ENCODE results near the gene UST. TPM values are rescaled to one million over a fixed set of nuclear protein-coding genes. Genes with fewer than 3 reads are reported as not detected.

The UST gene
- polyA plus RNA-seq, 1 donor from 2014 or later: 7.5 TPM

GRCh38 chr6:148850964-148851363 is 104.1 kb downstream of the UST start:
- Histone ChIP-seq H3F3A (ENCODE audit: insufficient read depth, low read length, poor library complexity, severe bottlenecking) (no peaks in the 10 kb centered on the region), H3K79me2 (replicated peaks; ENCODE audit: insufficient read depth, low read length) (no peaks in the 10 kb centered on the region), H3K9ac (ENCODE audit: low read length) (no peak overlapping the region), H4K20me1 (ENCODE audit: insufficient read depth) (no peaks in the 10 kb centered on the region), H3K9me3 (ENCODE audit: low read length) (no peaks in the 10 kb centered on the region), H3K27me3 (ENCODE audit: insufficient read depth, low read depth, low read length) (no peaks in the 10 kb centered on the region), H3K27ac (ENCODE audit: low read length) (no peak overlapping the region), H3K4me3 (ENCODE audit: low read length) (no peak overlapping the region), H2AFZ (ENCODE audit: low read depth, low read length) (no peak overlapping the region), H3K4me2 (ENCODE audit: low read length) (no peak overlapping the region), H3K9me2 (ENCODE audit: insufficient read depth, low read length) (no peaks in the 10 kb centered on the region), H3K36me3 (ENCODE audit: insufficient read depth, low read length) (no peaks in the 10 kb centered on the region)
- no peak for TF ChIP-seq SMC3 (conservative IDR thresholded peaks at IDR 0.05; ENCODE audit: poor library complexity)
- TF ChIP-seq EP300 (conservative IDR thresholded peaks at IDR 0.05; ENCODE audit: poor library complexity, severe bottlenecking): no peak
- TF ChIP-seq, protein P1, sequence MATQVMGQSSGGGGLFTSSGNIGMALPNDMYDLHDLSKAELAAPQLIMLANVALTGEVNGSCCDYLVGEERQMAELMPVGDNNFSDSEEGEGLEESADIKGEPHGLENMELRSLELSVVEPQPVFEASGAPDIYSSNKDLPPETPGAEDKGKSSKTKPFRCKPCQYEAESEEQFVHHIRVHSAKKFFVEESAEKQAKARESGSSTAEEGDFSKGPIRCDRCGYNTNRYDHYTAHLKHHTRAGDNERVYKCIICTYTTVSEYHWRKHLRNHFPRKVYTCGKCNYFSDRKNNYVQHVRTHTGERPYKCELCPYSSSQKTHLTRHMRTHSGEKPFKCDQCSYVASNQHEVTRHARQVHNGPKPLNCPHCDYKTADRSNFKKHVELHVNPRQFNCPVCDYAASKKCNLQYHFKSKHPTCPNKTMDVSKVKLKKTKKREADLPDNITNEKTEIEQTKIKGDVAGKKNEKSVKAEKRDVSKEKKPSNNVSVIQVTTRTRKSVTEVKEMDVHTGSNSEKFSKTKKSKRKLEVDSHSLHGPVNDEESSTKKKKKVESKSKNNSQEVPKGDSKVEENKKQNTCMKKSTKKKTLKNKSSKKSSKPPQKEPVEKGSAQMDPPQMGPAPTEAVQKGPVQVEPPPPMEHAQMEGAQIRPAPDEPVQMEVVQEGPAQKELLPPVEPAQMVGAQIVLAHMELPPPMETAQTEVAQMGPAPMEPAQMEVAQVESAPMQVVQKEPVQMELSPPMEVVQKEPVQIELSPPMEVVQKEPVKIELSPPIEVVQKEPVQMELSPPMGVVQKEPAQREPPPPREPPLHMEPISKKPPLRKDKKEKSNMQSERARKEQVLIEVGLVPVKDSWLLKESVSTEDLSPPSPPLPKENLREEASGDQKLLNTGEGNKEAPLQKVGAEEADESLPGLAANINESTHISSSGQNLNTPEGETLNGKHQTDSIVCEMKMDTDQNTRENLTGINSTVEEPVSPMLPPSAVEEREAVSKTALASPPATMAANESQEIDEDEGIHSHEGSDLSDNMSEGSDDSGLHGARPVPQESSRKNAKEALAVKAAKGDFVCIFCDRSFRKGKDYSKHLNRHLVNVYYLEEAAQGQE (IDR thresholded peaks at IDR 0.05; ENCODE audit: borderline replicate concordance): no peak
- TF ChIP-seq, protein P2, sequence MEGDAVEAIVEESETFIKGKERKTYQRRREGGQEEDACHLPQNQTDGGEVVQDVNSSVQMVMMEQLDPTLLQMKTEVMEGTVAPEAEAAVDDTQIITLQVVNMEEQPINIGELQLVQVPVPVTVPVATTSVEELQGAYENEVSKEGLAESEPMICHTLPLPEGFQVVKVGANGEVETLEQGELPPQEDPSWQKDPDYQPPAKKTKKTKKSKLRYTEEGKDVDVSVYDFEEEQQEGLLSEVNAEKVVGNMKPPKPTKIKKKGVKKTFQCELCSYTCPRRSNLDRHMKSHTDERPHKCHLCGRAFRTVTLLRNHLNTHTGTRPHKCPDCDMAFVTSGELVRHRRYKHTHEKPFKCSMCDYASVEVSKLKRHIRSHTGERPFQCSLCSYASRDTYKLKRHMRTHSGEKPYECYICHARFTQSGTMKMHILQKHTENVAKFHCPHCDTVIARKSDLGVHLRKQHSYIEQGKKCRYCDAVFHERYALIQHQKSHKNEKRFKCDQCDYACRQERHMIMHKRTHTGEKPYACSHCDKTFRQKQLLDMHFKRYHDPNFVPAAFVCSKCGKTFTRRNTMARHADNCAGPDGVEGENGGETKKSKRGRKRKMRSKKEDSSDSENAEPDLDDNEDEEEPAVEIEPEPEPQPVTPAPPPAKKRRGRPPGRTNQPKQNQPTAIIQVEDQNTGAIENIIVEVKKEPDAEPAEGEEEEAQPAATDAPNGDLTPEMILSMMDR (IDR thresholded peaks at IDR 0.05; ENCODE audit: poor library complexity, severe bottlenecking): no peak
- TF ChIP-seq RAD21 (conservative IDR thresholded peaks at IDR 0.05): no peak
- no peak for TF ChIP-seq POLR2AphosphoS5 (IDR thresholded peaks at IDR 0.05)
- TF ChIP-seq MXI1 (conservative IDR thresholded peaks at IDR 0.05; ENCODE audit: poor library complexity, severe bottlenecking): no peak
- no peak for TF ChIP-seq TAF1 (IDR thresholded peaks at IDR 0.05; ENCODE audit: low read depth)
- no peak for TF ChIP-seq EZH2 (IDR thresholded peaks at IDR 0.05; ENCODE audit: borderline replicate concordance, insufficient read depth, low read length, poor library complexity, severe bottlenecking)

DNA sequence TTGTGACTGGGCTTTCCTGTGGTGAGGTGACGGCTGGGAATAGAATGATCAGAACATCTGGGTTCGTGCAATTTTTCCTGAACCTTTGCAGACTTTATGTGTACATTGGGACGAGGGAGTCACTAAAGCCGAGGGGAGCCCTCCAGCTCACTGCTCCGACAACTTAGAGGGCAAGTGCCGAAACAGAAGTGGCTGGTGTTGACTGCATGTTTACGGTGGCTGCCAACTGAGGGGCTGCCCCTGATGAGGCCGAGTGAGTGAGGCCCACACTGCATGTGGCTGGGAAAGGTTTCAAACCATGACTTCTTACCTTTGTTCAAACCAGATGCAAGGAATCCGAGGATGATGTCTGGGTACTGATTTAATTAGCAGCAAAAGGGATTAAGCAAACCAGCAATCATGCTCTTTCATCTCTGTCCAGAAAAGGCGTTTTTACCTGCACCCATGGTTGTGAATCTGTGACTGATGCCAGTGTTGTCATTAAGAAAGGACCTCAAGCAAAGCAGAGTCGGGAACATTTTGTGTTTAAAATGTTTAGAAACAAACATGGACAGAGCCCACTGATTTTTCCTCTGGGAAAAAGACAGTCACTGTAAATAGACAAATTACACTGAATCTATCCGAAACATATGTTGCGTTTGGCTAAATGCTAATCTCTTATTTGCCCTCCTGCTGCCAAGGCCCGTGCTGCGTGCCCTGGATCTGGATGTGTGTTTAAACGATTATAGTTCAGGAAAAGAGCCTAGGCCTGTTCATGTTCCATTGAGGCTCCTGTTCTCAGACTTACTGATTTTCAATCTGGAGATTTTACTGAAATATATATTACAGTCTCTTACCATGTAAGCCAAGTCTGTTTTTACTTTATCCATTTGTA is 105.1 kb downstream of the UST start:
- H3K4me3 ChIP-seq (ENCODE audit: low read length): no peak overlapping the region
- no peak overlapping the region for H3K27ac ChIP-seq (ENCODE audit: low read length)
- H3K79me2 ChIP-seq (replicated peaks; ENCODE audit: insufficient read depth, low read length): no peaks in the 10 kb centered on the region
- H3K36me3 ChIP-seq (ENCODE audit: insufficient read depth, low read length): no peaks in the 10 kb centered on the region
- no peak overlapping the region for H2AFZ ChIP-seq (ENCODE audit: low read depth, low read length)
- H3K4me2 ChIP-seq (ENCODE audit: low read length): no peak overlapping the region
- no peaks in the 10 kb centered on the region for H3K9me2 ChIP-seq (ENCODE audit: insufficient read depth, low read length)
- H4K20me1 ChIP-seq (ENCODE audit: insufficient read depth): no peaks in the 10 kb centered on the region
- no peaks in the 10 kb centered on the region for H3K27me3 ChIP-seq (ENCODE audit: insufficient read depth, low read depth, low read length)
- no peak overlapping the region for H3K9ac ChIP-seq (ENCODE audit: low read length)
- no peak for TF ChIP-seq RAD21 (conservative IDR thresholded peaks at IDR 0.05)
- TF ChIP-seq, protein P1 (IDR thresholded peaks at IDR 0.05; ENCODE audit: borderline replicate concordance): no peak
- no peak for TF ChIP-seq EZH2 (IDR thresholded peaks at IDR 0.05; ENCODE audit: borderline replicate concordance, insufficient read depth, low read length, poor library complexity, severe bottlenecking)
- no peak for TF ChIP-seq SMC3 (conservative IDR thresholded peaks at IDR 0.05; ENCODE audit: poor library complexity)
- TF ChIP-seq POLR2AphosphoS5 (IDR thresholded peaks at IDR 0.05): no peak
- TF ChIP-seq, protein P2 (IDR thresholded peaks at IDR 0.05; ENCODE audit: poor library complexity, severe bottlenecking): no peak
- TF ChIP-seq EP300 (conservative IDR thresholded peaks at IDR 0.05; ENCODE audit: poor library complexity, severe bottlenecking): no peak
- no peak for TF ChIP-seq TAF1 (IDR thresholded peaks at IDR 0.05; ENCODE audit: low read depth)
- TF ChIP-seq MXI1 (conservative IDR thresholded peaks at IDR 0.05; ENCODE audit: poor library complexity, severe bottlenecking): no peak
- H3K9me3 ChIP-seq (ENCODE audit: low read length): no peaks in the 10 kb centered on the region
- no peaks in the 10 kb centered on the region for H3F3A ChIP-seq (ENCODE audit: insufficient read depth, low read length, poor library complexity, severe bottlenecking)
